Dendritic cell treated with granulocyte-macrophage colony-stimulating factor and Interleukin-4, amounts not matched to agents 40 ng/mL and 50 ng/mL, for 4 days (primary cell): ENCODE measurements around the gene ZNF132.

Experiments used
- H3K27ac Mint-ChIP-seq: one replicate; pipeline ENCODE4 v1.8.0; 2022; ENCODE audit warnings: mild to moderate bottlenecking, mixed read lengths
- H3K27me3 Mint-ChIP-seq: one replicate; pipeline ENCODE4 v1.8.0; 2022; ENCODE audit warnings: mild to moderate bottlenecking, mixed read lengths
- H3K36me3 Mint-ChIP-seq: one replicate; pipeline ENCODE4 v1.8.0; 2022; ENCODE audit warnings: low read depth, mixed read lengths
- H3K4me1 Mint-ChIP-seq: one replicate; pipeline ENCODE4 v1.8.0; 2022; ENCODE audit warnings: low read depth, mixed read lengths
- H3K4me3 Mint-ChIP-seq: one replicate; pipeline ENCODE4 v1.8.0; 2022; ENCODE audit warnings: mild to moderate bottlenecking, moderate library complexity, mixed read lengths
- H3K9me3 Mint-ChIP-seq: one replicate; pipeline ENCODE4 v1.8.0; 2022; ENCODE audit warnings: mixed read lengths
- intact Hi-C: fragments of 100-400 bp; cut with micrococcal nuclease; formaldehyde crosslinking; loops from one replicate; pipeline ENCODE4 v1.15.0; 2022

The ZNF132 gene

DNA sequence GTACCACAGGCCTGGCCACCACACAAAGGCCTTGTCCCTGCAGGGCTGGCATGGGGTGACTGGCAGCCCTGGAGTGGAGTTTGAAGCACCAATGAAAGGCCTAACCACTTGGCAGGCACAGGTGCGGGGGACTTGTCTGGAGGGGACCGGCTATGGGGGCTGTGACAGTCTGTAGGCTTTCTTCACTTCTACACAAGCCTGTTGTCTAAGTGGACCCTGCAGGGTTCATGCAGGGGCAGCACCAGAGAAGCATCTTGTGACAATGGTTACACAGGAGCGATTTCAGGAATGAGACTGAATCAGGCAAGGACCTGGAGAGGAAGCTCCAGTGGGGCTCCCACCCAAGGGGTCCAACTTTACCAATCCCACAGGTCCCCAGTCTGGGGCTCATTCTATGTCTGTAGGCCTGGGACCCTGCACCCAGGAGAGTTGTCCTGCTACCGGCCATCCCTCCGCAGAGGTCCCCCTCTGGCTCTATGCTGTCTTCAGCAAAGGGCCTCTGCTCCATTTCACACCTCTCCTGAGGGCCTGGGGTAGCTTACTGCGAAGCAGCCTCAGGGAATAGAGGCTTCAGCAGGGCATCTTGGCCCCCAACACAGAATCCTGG lies 56.9 kb downstream of the ZNF132 start:
- intact Hi-C loops: no loop called here
- Mint-ChIP-seq H3K36me3 (peaks cover 32% of the 10 kb centered on the region), H3K9me3 (no peaks in the 10 kb centered on the region), H3K4me1 (peaks cover 40% of the 10 kb centered on the region), H3K27me3 (no peaks in the 10 kb centered on the region), H3K27ac (no peak overlapping the region), H3K4me3 (no peak overlapping the region)
